Mesenchymal stem cell (in vitro differentiated cells and primary cell): ENCODE data around the gene IRS1.

ENCODE experiments used
- DNase-seq: peaks from one replicate; pipeline ENCODE4 v3.0.0-alpha.2; 2013
- H2AFZ ChIP-seq: one replicate; pipeline ENCODE4 v1.6.1; 2013; ENCODE audit warnings: low read depth, mild to moderate bottlenecking, control low read depth, inconsistent platforms, low read length, moderate library complexity
- H2AK5ac ChIP-seq: 2 replicates; pipeline ENCODE4 v1.6.1; 2013; ENCODE audit warnings: low read length, moderate library complexity, mild to moderate bottlenecking, inconsistent platforms; ENCODE audit not compliant: severe bottlenecking
- H2BK120ac ChIP-seq: one replicate; pipeline ENCODE4 v1.6.1; 2013; ENCODE audit warnings: low read depth, mild to moderate bottlenecking, inconsistent platforms, low read length, moderate library complexity
- H2BK12ac ChIP-seq, 2 experiments: one replicate each; pipeline ENCODE4 v1.6.1; 2013; ENCODE audit warnings: inconsistent platforms in 2 of 2, low read length in 2 of 2, mild to moderate bottlenecking in 2 of 2, moderate library complexity in 2 of 2, control low read depth in 1 of 2
- H2BK15ac ChIP-seq: one replicate; pipeline ENCODE4 v1.6.1; 2013; ENCODE audit warnings: mild to moderate bottlenecking, low read depth, inconsistent platforms; ENCODE audit not compliant: poor library complexity, severe bottlenecking
- H2BK5ac ChIP-seq: 2 replicates; pipeline ENCODE4 v1.6.1; 2013; ENCODE audit warnings: low read depth, mild to moderate bottlenecking, low read length, control low read depth, inconsistent platforms; ENCODE audit not compliant: poor library complexity, severe bottlenecking
- H3K14ac ChIP-seq, 2 experiments: one replicate each; pipeline ENCODE4 v1.6.1; 2013; ENCODE audit warnings: inconsistent platforms in 2 of 2, low read length in 2 of 2, control low read depth in 1 of 2, mild to moderate bottlenecking in 1 of 2, moderate library complexity in 1 of 2
- H3K18ac ChIP-seq, 2 experiments: one replicate each; pipeline ENCODE4 v1.6.1; 2013; ENCODE audit warnings: inconsistent platforms in 2 of 2, low read length in 2 of 2, control low read depth in 1 of 2, low read depth in 1 of 2, mild to moderate bottlenecking in 1 of 2
- H3K23ac ChIP-seq, 2 experiments: one replicate each; pipeline ENCODE4 v1.6.1; 2013; ENCODE audit warnings: inconsistent platforms in 2 of 2, low read length in 2 of 2, mild to moderate bottlenecking in 2 of 2, moderate library complexity in 2 of 2, control low read depth in 1 of 2
- H3K27ac ChIP-seq: 2 replicates; pipeline ENCODE4 v1.5.1; 2013; ENCODE audit warnings: mild to moderate bottlenecking, moderate library complexity, low read length, control low read depth, inconsistent platforms; ENCODE audit not compliant: poor library complexity, severe bottlenecking
- H3K27me3 ChIP-seq, 2 experiments: 2 replicates each; pipeline versions ENCODE4 v1.6.1 to v1.7.0; 2013; ENCODE audit warnings: low read length in 2 of 2, mild to moderate bottlenecking in 2 of 2, moderate library complexity in 2 of 2, control low read depth in 1 of 2, inconsistent platforms in 1 of 2; ENCODE audit not compliant: control insufficient read depth in 1 of 2, insufficient read depth in 1 of 2
- H3K36me3 ChIP-seq, 2 experiments: 2 replicates each; pipeline versions ENCODE4 v1.6.1 to v1.7.0; 2013; ENCODE audit warnings: low read length in 2 of 2, control low read depth in 1 of 2, inconsistent platforms in 1 of 2, low read depth in 1 of 2, mild to moderate bottlenecking in 1 of 2; ENCODE audit not compliant: insufficient read depth in 2 of 2, control insufficient read depth in 1 of 2
- H3K4ac ChIP-seq, 2 experiments: one replicate each; pipeline ENCODE4 v1.6.1; 2013; ENCODE audit warnings: inconsistent platforms in 2 of 2, low read length in 2 of 2, mild to moderate bottlenecking in 2 of 2, moderate library complexity in 2 of 2, control low read depth in 1 of 2, low read depth in 1 of 2
- H3K4me1 ChIP-seq: 2 replicates; pipeline ENCODE4 v1.6.1; 2013; ENCODE audit warnings: low read depth, low read length, control low read depth; ENCODE audit not compliant: control insufficient read depth, insufficient read depth
- H3K4me2 ChIP-seq: 2 replicates; pipeline ENCODE4 v1.6.1; 2013; ENCODE audit warnings: low read length, mild to moderate bottlenecking, inconsistent platforms; ENCODE audit not compliant: poor library complexity, severe bottlenecking
- H3K4me3 ChIP-seq, 2 experiments: 2 replicates each; pipeline versions ENCODE4 v1.5.1 to v1.7.0; 2013; ENCODE audit warnings: low read length in 2 of 2, mild to moderate bottlenecking in 2 of 2, control low read depth in 1 of 2, low read depth in 1 of 2; ENCODE audit not compliant: insufficient read depth in 1 of 2
- H3K79me1 ChIP-seq: replicated peaks from 2 replicates; pipeline ENCODE4 v1.6.1; 2013; ENCODE audit warnings: mild to moderate bottlenecking, control low read depth, low read length, inconsistent platforms; ENCODE audit not compliant: poor library complexity, severe bottlenecking
- H3K9ac ChIP-seq: 2 replicates; pipeline ENCODE4 v1.7.0; 2013; ENCODE audit warnings: mild to moderate bottlenecking, low read length, moderate library complexity
- H3K9me3 ChIP-seq: 2 replicates; pipeline ENCODE4 v1.7.0; 2013; ENCODE audit warnings: mild to moderate bottlenecking, low read length; ENCODE audit not compliant: control insufficient read depth
- H4K8ac ChIP-seq: one replicate; pipeline ENCODE4 v1.6.1; 2013; ENCODE audit warnings: inconsistent platforms, mild to moderate bottlenecking, low read length, moderate library complexity
- H4K91ac ChIP-seq: one replicate; pipeline ENCODE4 v1.6.1; 2013; ENCODE audit warnings: mild to moderate bottlenecking, low read length, inconsistent platforms
- WGBS: methylation state at CpG from one replicate; pipeline ENCODE4 v1.1.7; 2013; ENCODE audit warnings: mixed read lengths; 5-methylcytosine and 5-hydroxymethylcytosine counted together

The IRS1 gene

GRCh38 chr2:226832061-226832460, 32.4 kb upstream of the IRS1 start:
- H4K91ac ChIP-seq = no peak overlapping the region
- H3K4me3 ChIP-seq = no peak overlapping the region
- peaks cover 6% of the 10 kb centered on the region for H3K4me1 ChIP-seq
- WGBS = no CpG with 5 or more reads among the region's 1 CpG
- no peak overlapping the region for H3K4ac ChIP-seq
- H2BK120ac ChIP-seq = no peak overlapping the region
- no peak overlapping the region for H2AFZ ChIP-seq
- H3K23ac ChIP-seq = no peak overlapping the region
- H3K9me3 ChIP-seq = no peaks in the 10 kb centered on the region
- peaks cover 2% of the 10 kb centered on the region for H3K79me1 ChIP-seq
- no peaks in the 10 kb centered on the region for H3K27me3 ChIP-seq
- peak overlapping the region; percentile 23 for H3K9ac ChIP-seq
- no peak overlapping the region for H3K14ac ChIP-seq
- no peak overlapping the region for H3K18ac ChIP-seq
- H3K27ac ChIP-seq = no peak overlapping the region
- H3K36me3 ChIP-seq = no peaks in the 10 kb centered on the region
- H2AK5ac ChIP-seq = no peak overlapping the region
- DNase-seq = no peak
- H2BK12ac ChIP-seq = no peak overlapping the region
- no peak overlapping the region for H3K4me2 ChIP-seq
- H2BK5ac ChIP-seq = peak overlapping the region; percentile 2
- no peak overlapping the region for H2BK15ac ChIP-seq
- H4K8ac ChIP-seq = no peak overlapping the region

GRCh38 chr2:226831266-226831665, 31.6 kb upstream of the IRS1 start:
- WGBS = 85% methylated on average over 3 of the region's 4 CpGs

GRCh38 chr2:226829721-226830631, 30.4 kb upstream of the IRS1 start:
- Histone ChIP-seq H2BK15ac (no peak overlapping the region), H3K9me3 (no peaks in the 10 kb centered on the region), H3K4me3 (no peak overlapping the region), H3K36me3 (no peaks in the 10 kb centered on the region), H2AK5ac (no peak overlapping the region), H4K8ac (no peak overlapping the region), H3K9ac (no peak overlapping the region), H2BK12ac (no peak overlapping the region), H3K79me1 (no peaks in the 10 kb centered on the region), H3K14ac (no peak overlapping the region), H3K27me3 (no peaks in the 10 kb centered on the region), H3K4me1 (no peaks in the 10 kb centered on the region), H3K4me2 (no peak overlapping the region), H2BK5ac (no peak overlapping the region), H2AFZ (no peak overlapping the region), H3K23ac (no peak overlapping the region), H3K4ac (no peak overlapping the region), H2BK120ac (no peak overlapping the region), H4K91ac (no peak overlapping the region), H3K18ac (no peak overlapping the region), H3K27ac (no peak overlapping the region)
- 94% methylated on average over 6 of the region's 8 CpGs for WGBS
- no peak for DNase-seq

More at GRCh38 chr2:226831266-226831665, 31.6 kb upstream of the IRS1 start:
- no peaks in the 10 kb centered on the region for H3K36me3 ChIP-seq
- H2BK15ac ChIP-seq = no peak overlapping the region
- H4K91ac ChIP-seq = no peak overlapping the region
- H3K4ac ChIP-seq = no peak overlapping the region
- no peak overlapping the region for H3K23ac ChIP-seq
- no peak overlapping the region for H3K18ac ChIP-seq
- no peak overlapping the region for H2BK5ac ChIP-seq
- H3K27me3 ChIP-seq = no peaks in the 10 kb centered on the region
- H3K9ac ChIP-seq = peak overlapping the region; percentile 23
- no peak overlapping the region for H2AFZ ChIP-seq
- no peak overlapping the region for H3K14ac ChIP-seq
- H2BK12ac ChIP-seq = no peak overlapping the region
- no peak overlapping the region for H2AK5ac ChIP-seq
- no peak overlapping the region for H3K27ac ChIP-seq
- H3K4me3 ChIP-seq = no peak overlapping the region
- H3K9me3 ChIP-seq = no peaks in the 10 kb centered on the region
- H2BK120ac ChIP-seq = no peak overlapping the region
- H3K4me2 ChIP-seq = no peak overlapping the region
- H3K4me1 ChIP-seq = peaks cover 6% of the 10 kb centered on the region
- H4K8ac ChIP-seq = no peak overlapping the region
- DNase-seq = no peak
- peaks cover 2% of the 10 kb centered on the region for H3K79me1 ChIP-seq

- no peak overlapping the region for H3K4me2 ChIP-seq
- H2BK120ac ChIP-seq = no peak overlapping the region
- no peak overlapping the region for H2AK5ac ChIP-seq
- 65% methylated on average over 2 of the region's 2 CpGs for WGBS
- H4K8ac ChIP-seq = no peak overlapping the region
- H3K14ac ChIP-seq = no peak overlapping the region
- H2AFZ ChIP-seq = no peak overlapping the region
- no peaks in the 10 kb centered on the region for H3K79me1 ChIP-seq
- no peaks in the 10 kb centered on the region for H3K36me3 ChIP-seq
- H3K23ac ChIP-seq = no peak overlapping the region
- no peak overlapping the region for H3K4ac ChIP-seq
- no peak overlapping the region for H2BK5ac ChIP-seq
- H3K27ac ChIP-seq = no peak overlapping the region
- no peak overlapping the region for H3K18ac ChIP-seq
- H4K91ac ChIP-seq = no peak overlapping the region
- H2BK12ac ChIP-seq = no peak overlapping the region
- no peak overlapping the region for H3K9ac ChIP-seq
- H3K4me1 ChIP-seq = no peaks in the 10 kb centered on the region
- no peak overlapping the region for H2BK15ac ChIP-seq
- peaks cover 3% of the 10 kb centered on the region for H3K9me3 ChIP-seq
- no peaks in the 10 kb centered on the region for H3K27me3 ChIP-seq
- no peak overlapping the region for H3K4me3 ChIP-seq
- no peak for DNase-seq
Observed at GRCh38 chr2:226828191-226828590, 28.6 kb upstream of the IRS1 start.
